Cerebellar cortex (tissue), 1 donor: ENCODE results near the gene TMEM37.

ENCODE experiments used
- DNase-seq: peaks from one replicate; pipeline ENCODE4 v3.0.0-alpha.2; 2015; ENCODE audit warnings: low spot score

Gene TMEM37

GRCh38 chr2:119419065-119419464 lies 12.6 kb upstream of the TMEM37 start:
- DNase-seq, result no peak

- DNase-seq, result no peak
These were observed 11.7 kb upstream of the TMEM37 start for GRCh38 chr2:119419803-119420508.

- DNase-seq, result no peak
These were observed 10.3 kb upstream of the TMEM37 start for GRCh38 chr2:119421304-119421703.

GRCh38 chr2:119421741-119422140 lies 9.9 kb upstream of the TMEM37 start:
- DNase-seq, result no peak

GRCh38 chr2:119422360-119423107 lies 9.1 kb upstream of the TMEM37 start:
- no peak for DNase-seq

GRCh38 chr2:119423108-119423444 lies 8.6 kb upstream of the TMEM37 start:
- no peak for DNase-seq

GRCh38 chr2:119423811-119424210 lies 7.8 kb upstream of the TMEM37 start:
- DNase-seq, result no peak

GRCh38 chr2:119424284-119425118 lies 7.2 kb upstream of the TMEM37 start:
- DNase-seq, result no peak

GRCh38 chr2:119425119-119425405 lies 6.6 kb upstream of the TMEM37 start:
- DNase-seq, result no peak

- no peak for DNase-seq
These were observed 5.8 kb upstream of the TMEM37 start for GRCh38 chr2:119425620-119426395.

GRCh38 chr2:119426396-119426675 lies 5.3 kb upstream of the TMEM37 start:
- DNase-seq, result no peak

GRCh38 chr2:119426801-119427395 lies 4.8 kb upstream of the TMEM37 start:
- no peak for DNase-seq

- DNase-seq, result no peak
These were observed 3.9 kb upstream of the TMEM37 start for GRCh38 chr2:119427756-119428155.

- no peak for DNase-seq
These were observed 3.0 kb upstream of the TMEM37 start for GRCh38 chr2:119428488-119429224.

GRCh38 chr2:119429225-119429981 lies 2.3 kb upstream of the TMEM37 start:
- DNase-seq, result no peak

- DNase-seq, result no peak
These were observed 1.6 kb upstream of the TMEM37 start for GRCh38 chr2:119430023-119430498.

- DNase-seq, result no peak
These were observed 559 bp downstream of the TMEM37 start for GRCh38 chr2:119431976-119432850.

GRCh38 chr2:119432851-119433522 lies 1.3 kb downstream of the TMEM37 start:
- DNase-seq, result no peak
